ENCODE results near the gene PRDM5.

The PRDM5 gene

DNA sequence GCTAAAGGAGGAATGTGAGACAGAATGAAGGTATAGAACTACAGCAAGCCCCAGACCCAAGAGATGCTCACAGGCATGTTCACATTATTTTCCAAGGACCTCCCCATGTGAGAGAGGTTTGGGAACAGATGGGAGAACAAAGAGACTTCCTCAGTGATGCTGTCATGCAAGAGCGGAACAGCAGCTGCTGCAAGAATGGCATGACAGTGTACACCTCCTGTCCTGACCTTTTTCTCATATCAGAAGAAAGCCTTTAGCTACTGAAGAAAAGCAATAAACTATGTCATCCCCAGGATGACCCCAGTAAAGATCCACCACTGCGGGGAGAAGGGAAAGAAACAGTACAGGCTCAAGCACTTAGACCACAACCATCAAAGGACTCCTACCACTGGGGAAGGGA, 7.2 kb downstream of the PRDM5 start:
- DNase-seq (ENCODE audit: low spot score) = no peak

DNA sequence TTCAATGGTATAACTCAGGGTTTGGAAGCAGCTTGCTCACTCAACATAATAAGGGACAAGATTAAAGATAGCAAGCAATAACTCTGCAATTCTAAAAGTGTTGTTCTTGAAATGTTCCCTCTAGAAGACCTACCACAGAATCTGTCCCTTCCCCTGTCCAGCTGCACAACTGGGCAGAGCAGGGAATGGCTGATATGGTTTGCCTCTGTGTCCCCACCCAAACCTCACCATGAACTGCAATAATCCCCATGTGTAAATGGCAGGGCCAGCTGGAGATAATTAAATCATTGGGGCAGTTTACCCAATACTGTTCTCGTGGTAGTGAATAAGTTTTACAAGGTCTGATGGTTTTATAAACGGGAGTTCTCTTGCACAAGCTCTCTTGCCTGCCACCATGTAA, 19.1 kb downstream of the PRDM5 start:
- DNase-seq (ENCODE audit: low spot score) = no peak

DNA sequence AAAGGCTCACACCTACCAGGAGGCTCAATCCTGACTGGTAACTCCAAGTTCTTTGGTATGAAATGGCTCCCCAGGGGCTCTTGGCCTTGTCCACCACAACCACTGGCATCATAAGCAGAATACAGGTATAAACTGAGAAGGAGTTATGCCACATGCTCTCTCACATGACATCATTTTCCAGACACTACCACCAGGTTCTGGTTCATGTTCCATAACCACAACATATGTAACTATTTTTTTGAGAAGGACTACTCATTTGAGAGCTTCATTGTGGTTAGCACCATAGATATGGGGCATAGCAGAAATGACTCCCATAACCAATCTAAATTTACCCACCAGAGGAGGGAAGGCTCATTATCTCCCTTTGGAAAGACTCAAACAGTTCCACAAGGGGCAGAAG, 19.6 kb downstream of the PRDM5 start:
- no peak for DNase-seq (ENCODE audit: low spot score)

DNA sequence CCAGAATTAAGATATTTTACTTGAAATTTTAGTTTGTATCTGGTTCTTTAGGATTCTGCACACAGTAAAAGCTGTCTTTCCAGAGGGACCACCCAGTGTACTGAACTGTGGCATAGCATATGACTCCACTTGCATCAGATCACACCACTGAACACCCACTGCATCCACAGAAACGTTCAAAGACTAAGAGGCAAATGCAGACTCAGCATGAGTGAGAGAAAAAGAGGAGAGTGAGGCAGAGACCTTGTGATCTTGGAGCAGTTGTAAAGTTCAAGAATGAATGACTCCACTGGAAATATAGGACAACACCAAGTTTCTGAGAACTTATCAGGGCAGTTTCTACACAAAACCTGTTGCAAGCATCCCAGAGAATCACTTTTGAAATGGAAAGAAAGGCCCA, 20.8 kb downstream of the PRDM5 start:
- no peak for DNase-seq (ENCODE audit: low spot score)

DNA sequence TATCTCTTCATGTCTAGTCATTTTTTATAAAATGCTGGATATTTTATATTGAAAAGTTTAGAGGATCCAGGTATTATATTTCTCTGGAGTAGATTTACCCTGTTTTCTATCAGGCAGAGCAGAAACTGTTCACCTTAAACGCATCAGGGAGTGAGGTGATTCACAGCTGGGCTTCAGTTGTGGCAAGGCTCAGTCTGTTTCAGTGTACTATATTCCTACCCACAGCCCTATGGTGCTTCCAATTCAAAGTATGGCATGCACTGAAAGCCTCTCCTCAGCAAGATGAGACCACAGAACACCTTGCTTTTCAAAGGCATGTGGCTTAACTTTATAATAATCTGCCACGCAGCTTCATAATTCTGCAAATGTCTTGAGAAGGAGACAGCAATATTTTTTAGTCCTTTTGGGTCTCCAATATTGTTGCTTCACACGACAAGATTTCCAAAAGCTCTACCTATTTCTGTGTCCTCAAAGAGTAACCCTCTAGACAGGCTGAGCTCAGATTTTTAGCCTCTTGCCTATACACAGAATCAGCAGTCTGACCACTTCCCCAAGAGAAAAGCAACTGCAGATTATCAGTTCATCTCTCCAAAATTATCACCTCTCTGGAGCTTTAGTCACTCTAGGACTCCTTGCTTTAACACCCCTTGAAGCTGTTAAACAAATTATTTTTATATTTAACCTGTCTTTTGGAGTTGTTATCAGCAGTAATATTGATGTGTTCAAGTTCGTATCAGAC, 24.4 kb downstream of the PRDM5 start:
- DNase-seq (ENCODE audit: low spot score) = no peak

DNA sequence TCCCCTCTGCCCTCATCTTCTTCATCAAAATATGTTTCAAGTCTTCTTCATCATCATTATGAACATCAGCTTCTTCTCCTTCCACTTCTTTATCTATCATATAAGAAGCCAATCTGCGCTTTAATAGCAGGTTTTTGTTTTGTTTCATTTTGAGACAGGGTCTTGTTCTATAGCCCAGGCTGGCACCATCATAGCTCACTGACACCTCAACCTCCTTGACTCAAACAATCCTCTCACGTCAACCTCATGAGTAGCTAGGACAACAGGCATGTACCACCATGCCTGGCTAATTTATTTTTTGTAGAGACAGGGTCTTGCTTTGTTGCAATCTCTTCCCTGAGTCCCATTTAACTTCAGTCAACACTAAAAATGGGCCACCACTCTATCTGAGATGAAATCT, 27.0 kb downstream of the PRDM5 start:
- DNase-seq (ENCODE audit: low spot score) = no peak

DNA sequence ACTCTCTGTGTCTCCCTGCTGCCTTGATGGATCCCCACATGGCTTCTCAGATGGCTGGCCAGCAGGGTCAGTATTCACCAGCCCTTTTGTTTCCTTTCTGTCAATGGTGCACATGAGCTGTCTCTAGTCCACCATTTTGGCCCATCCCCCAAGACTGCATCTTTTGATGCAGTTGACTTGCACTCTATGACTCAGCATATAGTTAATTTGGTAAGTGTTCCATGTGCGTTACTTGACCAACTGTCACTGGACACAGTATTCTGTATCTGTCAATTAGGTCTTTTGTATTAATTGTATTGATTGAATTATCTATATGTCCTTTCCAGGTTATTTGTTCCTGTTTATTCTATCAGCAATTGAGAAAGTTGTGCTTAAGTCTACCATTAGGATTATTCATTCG, 29.2 kb downstream of the PRDM5 start:
- no peak for DNase-seq (ENCODE audit: low spot score)

DNA sequence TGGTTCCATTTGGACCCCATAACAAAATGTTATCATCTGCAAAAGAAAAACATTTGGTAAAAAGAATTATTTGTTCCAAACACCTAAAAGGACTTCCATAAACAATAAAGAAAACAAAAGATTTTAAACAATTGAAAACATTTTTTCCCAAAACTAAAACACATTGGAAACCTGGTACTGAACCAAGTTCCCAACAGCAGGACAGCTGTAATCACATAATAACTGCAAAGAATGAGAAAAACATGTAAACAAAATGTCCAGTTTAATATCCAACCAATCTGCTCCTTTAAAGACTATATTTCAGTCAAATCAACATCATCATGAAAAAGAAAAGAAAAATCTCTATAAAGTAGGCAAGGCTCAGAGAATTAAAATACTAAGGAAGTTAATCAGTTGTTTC, 36.3 kb downstream of the PRDM5 start:
- no peak for DNase-seq (ENCODE audit: low spot score)

DNA sequence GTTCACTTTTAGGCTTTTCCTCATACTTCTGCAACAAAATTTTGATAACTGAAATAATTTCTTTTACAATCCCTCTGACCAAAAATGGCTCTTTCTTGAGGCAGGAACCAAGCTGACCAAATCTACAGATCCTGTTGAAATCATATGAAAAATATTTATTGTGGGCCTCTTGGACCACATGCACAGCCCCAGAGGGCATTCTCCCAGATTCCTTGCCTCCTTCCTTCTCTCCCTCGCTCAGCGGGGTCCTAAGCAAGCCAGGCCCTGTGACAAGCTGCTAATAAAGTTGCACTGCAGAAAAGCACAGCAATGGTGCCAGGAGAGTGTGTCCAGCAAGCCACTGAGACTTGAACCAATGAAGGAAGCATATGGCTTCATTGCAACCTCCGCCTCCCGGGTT, 40.7 kb downstream of the PRDM5 start:
- DNase-seq (ENCODE audit: low spot score) = no peak

DNA sequence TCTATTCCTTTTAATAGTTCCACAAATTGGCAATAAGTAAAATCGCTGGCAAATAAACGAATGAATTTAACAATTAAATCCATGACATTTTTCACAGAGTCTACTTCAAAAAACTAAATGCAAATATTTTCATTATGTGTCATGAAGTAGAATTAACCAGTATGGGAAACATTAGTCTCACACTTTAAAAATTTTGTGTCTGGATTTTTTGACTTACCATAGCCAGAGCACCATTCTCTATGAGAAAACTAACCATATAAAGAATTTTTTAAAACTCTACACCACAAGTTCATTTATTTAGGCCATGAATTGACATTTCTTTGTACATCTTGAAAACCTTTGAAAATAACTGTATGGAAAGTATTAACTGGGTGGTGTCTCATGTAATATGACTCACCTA, 41.2 kb downstream of the PRDM5 start:
- no peak for DNase-seq (ENCODE audit: low spot score)

DNA sequence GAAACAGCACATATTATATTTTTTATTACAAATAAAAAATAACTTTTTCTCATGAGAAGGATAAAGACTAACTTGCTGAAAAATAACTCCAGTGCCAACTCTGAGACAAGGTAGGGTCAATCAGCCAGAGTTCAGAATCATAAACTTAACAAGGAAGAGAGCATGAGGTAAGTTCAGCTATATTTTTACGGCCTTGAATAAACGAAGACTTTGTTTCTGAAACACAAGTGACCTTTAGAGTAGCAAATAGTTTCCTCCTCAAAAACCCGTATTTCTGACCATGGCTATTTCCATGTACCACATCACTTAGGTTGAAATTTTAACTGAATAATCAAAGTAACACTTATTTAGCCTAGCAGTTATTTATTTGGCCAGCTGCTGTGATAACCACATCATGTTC, 45.5 kb downstream of the PRDM5 start:
- DNase-seq (ENCODE audit: low spot score) = no peak

DNA sequence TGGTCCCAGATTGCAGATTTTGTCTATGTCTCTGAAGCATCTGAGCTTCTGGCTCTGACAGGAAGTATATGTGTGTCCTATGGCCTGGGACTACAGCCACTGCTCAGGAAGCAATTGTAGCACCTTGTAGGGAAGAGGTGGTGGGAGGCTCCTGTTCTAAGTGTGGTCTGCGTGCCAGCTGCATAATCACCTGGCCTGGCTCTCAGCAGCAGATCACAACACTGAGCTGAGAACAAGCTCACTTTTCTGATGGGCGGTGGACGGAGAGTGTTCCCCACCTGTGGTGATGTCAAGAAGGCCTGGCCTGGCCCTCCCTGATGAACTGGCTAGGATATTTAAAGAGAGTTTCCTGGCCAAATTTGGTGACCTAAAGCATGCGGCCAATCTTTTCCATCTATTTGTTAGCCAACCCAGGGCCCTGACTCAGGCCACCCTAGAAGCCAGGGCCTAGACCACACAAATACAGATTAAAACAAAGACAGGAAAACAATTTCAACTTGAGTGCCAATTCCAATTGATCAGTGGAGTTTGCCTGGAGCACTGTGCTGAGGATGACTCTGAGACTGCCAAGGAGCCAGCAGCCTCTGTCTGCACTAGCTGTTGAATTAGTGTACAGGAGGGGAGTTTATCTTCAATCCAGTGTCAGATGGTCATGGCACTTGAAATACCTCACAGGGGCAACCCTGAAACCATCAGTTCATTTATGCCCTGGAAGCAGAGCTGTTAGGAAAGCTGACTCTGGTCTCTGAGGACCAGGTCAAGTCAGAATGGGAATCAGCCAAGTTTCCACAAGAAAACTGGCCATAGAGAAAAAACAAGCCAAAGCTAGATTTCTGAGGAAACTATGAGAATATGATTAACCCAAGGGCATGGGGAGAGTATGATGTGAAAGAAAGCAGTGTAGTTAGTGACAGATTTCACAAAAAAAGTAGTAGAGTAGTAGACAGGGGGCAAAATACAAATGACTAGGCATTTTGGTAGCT, 47.4 kb downstream of the PRDM5 start:
- no peak for DNase-seq (ENCODE audit: low spot score)

DNA sequence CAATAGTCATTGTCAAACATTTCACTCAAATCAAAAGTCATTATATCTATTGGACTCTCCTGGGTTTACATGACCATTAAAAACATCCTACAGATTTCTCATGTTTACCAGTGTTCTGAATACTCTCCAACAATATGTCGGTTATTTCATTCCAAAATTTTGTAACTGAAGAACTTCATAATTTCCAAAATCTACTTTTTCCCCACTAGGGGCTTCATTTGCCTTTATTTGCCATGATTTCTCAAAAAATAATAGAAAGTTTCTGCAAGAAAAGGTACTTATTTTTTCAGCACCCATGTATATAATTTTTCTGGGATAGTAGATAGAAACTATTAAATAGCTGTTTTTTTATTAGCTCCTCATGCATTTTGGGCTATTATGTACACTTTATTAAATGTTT, 49.0 kb downstream of the PRDM5 start:
- DNase-seq (ENCODE audit: low spot score) = no peak

DNA sequence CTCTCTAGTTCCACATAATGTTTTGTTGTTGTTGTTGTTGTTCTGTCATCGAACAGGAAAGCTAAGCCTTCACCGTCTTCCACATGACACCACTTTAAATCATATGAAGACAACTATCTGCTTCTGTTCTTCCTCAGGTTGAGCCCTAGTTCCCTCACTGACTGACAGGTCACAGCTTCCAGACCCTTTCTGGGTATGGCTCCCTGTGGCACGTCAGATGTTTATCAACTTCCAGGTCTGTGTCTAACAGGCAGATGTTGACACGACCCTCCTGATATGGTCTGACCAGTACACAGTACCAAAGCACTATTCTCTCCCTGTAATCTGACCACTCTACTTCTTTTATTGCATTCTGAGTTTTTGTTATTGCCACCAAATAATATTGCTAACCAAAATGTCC, 51.4 kb downstream of the PRDM5 start:
- DNase-seq (ENCODE audit: low spot score) = peak; percentile 94

DNA sequence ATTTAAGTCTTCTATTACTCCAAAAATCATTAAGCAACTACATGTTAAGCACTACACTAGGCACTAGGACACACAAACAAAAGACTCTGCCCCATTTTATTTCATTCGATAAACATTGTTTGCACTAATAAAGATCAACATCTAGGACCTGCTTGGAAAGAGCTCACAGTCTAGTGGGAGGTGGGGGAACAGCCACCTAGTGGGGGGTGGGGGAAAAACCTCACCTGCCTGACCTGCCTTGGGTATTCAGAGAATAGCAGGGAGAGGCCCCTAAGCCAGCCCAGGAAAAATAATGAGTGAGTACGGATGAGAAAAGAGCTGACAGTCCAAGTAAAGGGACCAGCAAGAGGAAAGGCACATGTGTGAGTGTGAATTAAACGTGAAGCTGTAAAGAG, 52.2 kb downstream of the PRDM5 start:
- DNase-seq (ENCODE audit: low spot score) = peak; percentile 26

DNA sequence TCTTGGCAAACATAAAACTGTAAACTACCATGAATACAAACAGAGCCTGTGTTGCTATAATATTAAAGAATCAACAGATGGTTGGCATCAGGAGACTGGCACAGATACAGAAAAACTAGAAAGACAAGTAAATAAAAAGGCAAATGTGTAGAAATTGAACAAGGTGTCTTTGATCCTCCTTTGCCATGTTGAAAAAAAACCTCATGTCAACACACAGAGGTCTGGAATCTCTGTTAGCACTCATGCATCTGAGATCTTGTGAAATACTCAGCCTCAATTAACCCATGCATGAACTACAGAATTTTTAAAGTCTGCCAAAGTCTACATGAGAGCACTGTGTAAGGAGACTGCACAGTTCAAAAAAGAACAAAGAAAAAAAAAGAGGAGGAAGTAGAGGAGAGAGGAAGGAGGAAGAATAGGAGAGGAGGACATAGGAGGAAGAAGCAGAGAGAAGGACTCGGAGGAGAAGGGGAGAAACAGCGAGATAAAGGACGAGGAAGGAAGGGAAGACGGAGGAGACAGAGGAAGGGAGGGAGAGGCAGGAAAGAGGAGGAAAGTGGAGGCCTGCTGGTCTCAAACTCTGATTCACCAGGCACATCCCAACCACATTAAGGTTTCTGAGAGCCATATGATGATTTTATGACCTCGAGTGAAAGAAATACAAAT, 52.8 kb downstream of the PRDM5 start:
- DNase-seq (ENCODE audit: low spot score) = no peak

DNA sequence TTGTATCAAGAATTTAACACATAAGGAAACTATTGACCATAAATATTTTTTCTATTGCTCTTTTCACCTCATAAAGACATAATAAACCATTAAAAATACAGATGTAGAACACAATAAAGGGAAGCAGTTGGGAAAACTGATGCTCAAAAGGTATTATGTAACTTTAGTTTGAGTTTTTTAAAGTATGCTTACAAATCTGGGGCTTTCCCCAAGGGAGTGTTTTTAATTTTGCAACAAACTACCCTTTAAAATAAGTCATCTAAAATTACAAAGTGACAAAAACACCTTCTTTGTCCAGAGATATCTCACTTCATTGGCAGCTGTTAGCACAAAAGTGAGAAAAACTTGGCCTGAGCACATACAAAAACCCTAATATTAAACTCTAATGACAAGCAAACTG, 55.0 kb downstream of the PRDM5 start:
- DNase-seq (ENCODE audit: low spot score) = no peak

DNA sequence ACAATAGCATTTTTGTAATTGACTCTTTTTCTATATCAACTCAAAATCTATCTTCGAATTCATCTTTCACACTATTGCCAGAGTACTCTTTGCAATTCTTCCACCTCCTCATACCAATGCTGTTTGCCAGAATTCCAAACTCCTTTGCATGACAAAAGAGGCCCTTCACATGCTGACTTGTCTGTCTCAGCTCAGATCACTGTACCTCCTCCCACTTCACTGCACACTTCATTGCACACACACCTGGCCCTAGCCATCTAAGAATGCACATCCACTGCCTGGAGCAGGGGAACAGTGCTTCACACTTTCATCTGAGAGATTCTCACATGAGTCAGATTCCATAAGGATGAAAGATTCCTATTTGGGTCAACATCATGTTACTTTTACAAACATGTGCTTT, 56.5 kb downstream of the PRDM5 start:
- peak; percentile 11 for DNase-seq (ENCODE audit: low spot score)

DNA sequence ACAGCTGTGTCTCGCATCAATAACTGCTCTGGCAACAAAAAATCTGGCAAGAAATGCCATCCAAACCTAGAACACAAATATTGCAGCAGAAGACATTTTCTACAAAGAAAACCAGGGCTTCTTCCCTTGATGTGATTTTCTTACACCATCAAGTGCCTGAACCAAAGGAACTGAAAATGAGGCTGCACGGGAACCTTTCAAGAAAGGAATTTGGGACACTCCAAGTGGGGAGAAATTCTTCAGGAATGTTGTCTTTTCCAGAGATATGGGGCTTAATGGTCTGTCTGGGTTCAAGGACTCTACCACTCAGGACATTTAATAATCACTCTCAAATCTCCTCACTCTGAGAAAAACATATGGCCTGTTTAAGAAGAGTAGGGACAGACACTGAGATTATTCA, 57.6 kb downstream of the PRDM5 start:
- DNase-seq (ENCODE audit: low spot score) = no peak

DNA sequence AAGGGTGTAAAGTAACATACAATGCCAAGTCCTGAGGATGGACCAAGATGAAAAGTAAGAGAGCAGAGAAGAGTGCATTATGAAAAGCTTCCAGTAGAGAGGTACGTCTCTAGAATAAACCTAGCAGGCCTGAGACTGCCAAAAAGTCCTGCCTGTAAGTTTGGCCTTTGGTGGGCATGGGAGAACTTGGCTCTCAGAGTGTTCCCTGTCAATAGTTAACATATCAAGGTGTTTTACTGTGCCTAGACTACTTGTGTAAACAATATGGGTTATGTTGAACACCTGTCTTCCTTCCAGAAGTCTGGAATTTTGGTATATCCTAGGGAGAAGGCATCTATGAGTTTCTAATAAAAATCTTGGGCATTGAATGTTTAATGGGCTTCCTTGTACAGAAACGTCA, 60.1 kb downstream of the PRDM5 start:
- no peak for DNase-seq (ENCODE audit: low spot score)

DNA sequence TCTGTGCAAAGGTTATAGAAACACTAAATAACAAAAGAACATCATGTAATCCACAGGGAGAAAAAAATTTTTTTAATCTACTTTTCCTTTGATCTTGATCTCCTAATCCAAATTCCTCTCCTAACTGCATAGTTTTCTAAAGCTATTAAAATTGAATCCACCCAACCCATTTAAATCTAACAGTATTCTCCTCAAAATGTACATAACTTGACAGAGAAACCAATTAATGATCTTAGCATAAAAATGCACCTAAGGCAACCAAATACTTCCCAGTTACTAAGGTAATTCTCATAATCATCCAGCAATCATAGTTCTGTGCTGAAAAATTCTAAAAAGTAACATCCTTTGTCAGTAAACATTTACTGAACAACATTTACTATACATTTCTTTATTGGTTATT, 60.7 kb downstream of the PRDM5 start:
- DNase-seq (ENCODE audit: low spot score) = no peak

DNA sequence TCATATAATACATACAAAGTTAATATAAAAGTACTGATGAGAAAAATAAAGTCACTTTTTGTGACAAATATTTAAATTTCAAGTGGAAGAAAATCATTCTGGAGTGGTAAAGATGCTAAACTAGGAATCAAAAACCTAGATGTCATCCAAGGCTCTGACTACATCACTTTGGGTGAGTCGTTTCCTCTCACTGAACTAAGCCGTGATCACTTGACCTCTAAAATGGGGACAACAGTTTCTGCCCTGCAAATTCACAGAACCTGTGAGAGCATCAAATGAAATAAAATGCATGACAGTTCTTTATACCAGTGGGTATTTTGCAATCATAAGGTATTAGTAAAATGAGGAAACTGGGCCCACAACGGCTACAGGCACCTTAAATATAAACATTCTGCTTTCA, 63.8 kb downstream of the PRDM5 start:
- no peak for DNase-seq (ENCODE audit: low spot score)

DNA sequence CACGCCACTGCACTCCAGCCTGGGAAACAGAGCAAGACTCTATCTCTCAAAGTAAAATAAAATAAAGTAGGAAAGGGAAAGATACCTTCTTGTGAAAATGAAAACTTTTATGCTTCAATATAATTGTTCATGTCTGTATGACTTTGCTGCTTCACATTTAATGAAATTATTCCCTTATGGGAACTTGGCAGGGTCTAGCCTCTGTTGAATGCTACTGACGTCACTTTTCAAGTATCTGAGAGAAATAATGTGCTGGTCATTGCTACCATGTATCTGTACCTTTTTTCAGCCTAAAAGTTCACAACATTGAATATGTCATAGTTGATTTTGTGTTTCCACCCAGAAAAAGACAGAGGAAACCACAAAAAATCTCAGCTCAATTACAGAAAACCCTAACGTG, 65.2 kb downstream of the PRDM5 start:
- DNase-seq (ENCODE audit: low spot score) = no peak
